ENCODE data around the gene EXOG. TPM values are rescaled to one million over a fixed set of nuclear protein-coding genes. Genes with fewer than 3 reads are reported as not detected.
A peak's percentile ranks its signal among the peaks of the same experiment; 100 is the strongest.

The EXOG gene
- total and polyA plus RNA-seq, 12 donors: 10.7 to 39.9 (median 25.4) TPM

GRCh38 chr3:38500688-38501417 is 4.7 kb downstream of the EXOG start:
- Histone ChIP-seq H3K4me3 (no peak overlapping the region), H3K27me3 (no peaks in the 10 kb centered on the region), H3K27ac (peak overlapping the region in 9 of 10 donors; percentile 34 to 91 (median 77)), H3K4me1 (peaks cover 0 to 55% (median 10%) of the 10 kb centered on the region in 9 donors), H3K9me3 (no peaks in the 10 kb centered on the region), H3K36me3 (peaks cover 0 to 80% (median 14%) of the 10 kb centered on the region in 9 donors)
- no peak for TF ChIP-seq CTCF (IDR thresholded peaks at IDR 0.05)
- ATAC-seq: peak in 5 of 8 donors; percentile 30 to 83 (median 65)
- intact Hi-C loops (cut with DNase I): no loop called here
- DNase-seq: no peak
- 38 to 62% methylated on average over 2 of the region's 2 CpGs for WGBS, 2 donors

- Histone ChIP-seq H3K9me3 (no peaks in the 10 kb centered on the region), H3K4me3 (no peak overlapping the region), H3K4me1 (peaks cover 0 to 6% (median 0%) of the 10 kb centered on the region in 9 donors), H3K36me3 (peaks cover 0 to 100% (median 33%) of the 10 kb centered on the region in 9 donors), H3K27ac (no peak overlapping the region), H3K27me3 (no peaks in the 10 kb centered on the region)
- intact Hi-C loops (cut with DNase I): no loop called here
- no peak for ATAC-seq
- no peak for TF ChIP-seq CTCF (IDR thresholded peaks at IDR 0.05)
- 91 to 93% methylated on average over 2 of the region's 2 CpGs for WGBS, 2 donors
- no peak for DNase-seq
Measured at GRCh38 chr3:38507120-38507519, 11.0 kb downstream of the EXOG start.

DNA sequence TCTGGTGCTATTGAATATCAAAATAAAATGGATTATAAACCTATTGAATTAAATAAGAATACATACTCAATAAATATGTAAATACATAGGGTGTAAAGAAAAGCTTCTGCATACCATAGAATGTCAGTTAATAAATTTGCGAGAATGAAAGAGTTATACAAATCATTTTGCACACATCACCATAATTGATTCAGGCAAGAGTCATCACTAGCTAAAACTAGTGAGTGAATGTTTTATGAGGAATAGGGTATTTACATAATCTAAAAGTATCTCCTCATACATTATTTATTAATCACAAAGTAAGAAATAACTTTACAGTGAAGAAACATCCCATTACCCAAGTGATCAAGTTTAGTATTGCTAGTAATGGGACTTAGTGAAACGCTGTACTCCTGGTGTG is 13.6 kb downstream of the EXOG start:
- 89 to 94% methylated on average over 2 of the region's 2 CpGs for WGBS, 2 donors
- no peak for TF ChIP-seq CTCF (IDR thresholded peaks at IDR 0.05)

GRCh38 chr3:38510631-38511030 is 14.5 kb downstream of the EXOG start:
- Histone ChIP-seq H3K36me3 (peaks cover 0 to 100% (median 30%) of the 10 kb centered on the region in 9 donors), H3K9me3 (no peaks in the 10 kb centered on the region), H3K4me1 (peaks cover 0 to under 1% (median 0%) of the 10 kb centered on the region in 9 donors), H3K27ac (no peak overlapping the region), H3K4me3 (no peak overlapping the region), H3K27me3 (no peaks in the 10 kb centered on the region)
- DNase-seq (no peak), ATAC-seq (no peak)
- intact Hi-C loops (cut with DNase I): no loop called here
- no peak for TF ChIP-seq CTCF (IDR thresholded peaks at IDR 0.05)

More for the DNA sequence above, 13.6 kb downstream of the EXOG start:
- DNase-seq (no peak), ATAC-seq (no peak)
- intact Hi-C loops (cut with DNase I): no loop called here
- H3K9me3 ChIP-seq: no peaks in the 10 kb centered on the region
- peaks cover 0 to 6% (median 0%) of the 10 kb centered on the region in 9 donors for H3K4me1 ChIP-seq
- H3K27ac ChIP-seq: no peak overlapping the region
- H3K27me3 ChIP-seq: no peaks in the 10 kb centered on the region
- no peak overlapping the region for H3K4me3 ChIP-seq
- peaks cover 0 to 100% (median 30%) of the 10 kb centered on the region in 9 donors for H3K36me3 ChIP-seq
